Measurements from ENCODE around the gene P2RY14.

The P2RY14 gene

DNA sequence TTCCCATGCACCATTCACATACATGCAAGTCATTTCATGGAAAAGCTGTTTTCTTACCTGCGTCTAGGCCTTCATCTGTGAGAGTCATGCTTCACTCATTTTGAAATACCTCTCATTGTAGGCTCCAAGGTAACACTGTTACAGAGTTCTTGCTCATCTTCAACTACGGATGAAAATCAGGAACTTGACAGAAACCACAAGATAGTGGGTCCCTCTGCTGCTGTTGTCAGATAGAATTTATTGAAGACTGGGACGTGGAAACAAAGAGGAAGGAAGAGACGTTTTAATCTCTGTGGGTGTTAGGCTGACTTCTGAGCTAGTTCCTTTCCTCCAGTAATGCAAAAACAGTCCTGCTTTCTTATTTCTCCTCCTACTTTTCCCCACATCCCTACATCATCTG is at the start of gene P2RY14:
P2RY14 (minus strand) TSS at position 313 of the 400 bp plus-strand sequence. CDS start 64,226 bp downstream, outside the sequence.
- no peak for DNase-seq (ENCODE audit: low spot score)

DNA sequence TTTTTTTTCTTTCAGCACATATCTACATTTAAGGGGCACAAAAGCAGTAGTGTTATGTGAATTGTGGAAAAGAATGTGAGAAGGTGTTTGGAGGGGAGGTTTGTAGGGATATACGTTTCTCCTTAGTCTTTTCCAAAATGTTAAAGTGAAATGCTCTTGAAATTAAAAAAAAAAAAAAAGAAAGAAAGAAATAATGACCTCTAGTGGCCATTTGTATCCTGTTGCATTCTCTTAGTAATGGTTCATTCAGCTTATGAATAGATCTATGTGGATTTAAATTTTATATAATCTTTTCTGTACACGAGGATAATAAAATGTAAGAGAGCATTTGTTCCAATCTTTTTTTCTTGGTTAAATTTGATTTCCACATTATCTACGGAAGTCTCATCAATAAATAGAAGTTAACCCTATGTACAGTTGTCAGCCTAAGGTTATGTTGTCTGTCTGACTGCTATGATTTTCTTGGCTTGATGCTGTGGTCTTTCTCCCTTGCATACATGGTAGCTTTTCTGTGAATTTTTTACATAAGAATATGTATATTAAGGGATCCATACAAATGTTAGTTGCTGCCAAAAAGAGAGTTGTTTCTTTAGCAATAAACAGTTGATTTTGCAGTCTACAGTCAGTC is 49.3 kb upstream of the P2RY14 start:
- DNase-seq (ENCODE audit: low spot score) = peak; percentile 37

DNA sequence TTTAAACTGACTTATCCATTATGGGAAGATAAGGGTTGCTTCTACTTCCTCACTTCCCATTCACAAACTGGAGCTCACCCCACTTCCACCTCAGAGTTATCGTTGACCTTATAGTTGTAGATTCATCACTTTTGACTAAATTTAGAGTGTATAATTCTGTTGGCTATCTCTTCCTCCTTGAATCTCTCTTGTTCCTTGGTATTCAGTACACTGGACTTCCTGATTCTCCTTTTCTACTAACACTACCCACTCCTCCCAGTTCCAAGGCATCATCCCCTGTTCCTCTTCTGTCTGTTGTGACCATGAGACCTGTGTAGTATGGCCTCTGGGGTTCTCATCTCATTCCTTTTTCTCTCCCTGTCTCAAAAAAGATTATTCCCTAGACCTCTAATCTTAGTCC is 44.2 kb upstream of the P2RY14 start:
- no peak for DNase-seq (ENCODE audit: low spot score)

- no peak for DNase-seq (ENCODE audit: low spot score)
These were observed 43.2 kb upstream of the P2RY14 start for GRCh38 chr3:151321526-151321925.

GRCh38 chr3:151320131-151320530 is 41.8 kb upstream of the P2RY14 start:
- DNase-seq (ENCODE audit: low spot score) = no peak

DNA sequence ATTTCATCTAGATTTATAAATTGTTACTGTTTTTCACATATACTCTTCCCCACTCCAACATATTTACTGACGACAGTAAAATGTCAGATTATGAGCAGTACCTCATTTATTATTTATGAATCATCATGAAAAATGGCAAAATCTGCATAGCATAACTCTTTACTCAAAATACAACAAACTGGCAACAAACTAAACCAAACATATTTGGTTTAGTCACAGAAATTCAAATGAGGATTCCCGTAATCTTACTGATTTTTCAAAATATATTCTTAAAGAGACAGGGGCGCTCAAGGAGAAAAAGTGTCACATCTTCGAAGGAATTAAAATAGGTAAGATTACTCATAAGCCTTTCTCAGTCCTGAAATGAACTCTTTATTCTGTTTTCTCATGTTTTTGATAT is 41.3 kb upstream of the P2RY14 start:
- DNase-seq (ENCODE audit: low spot score) = peak; percentile 33

DNA sequence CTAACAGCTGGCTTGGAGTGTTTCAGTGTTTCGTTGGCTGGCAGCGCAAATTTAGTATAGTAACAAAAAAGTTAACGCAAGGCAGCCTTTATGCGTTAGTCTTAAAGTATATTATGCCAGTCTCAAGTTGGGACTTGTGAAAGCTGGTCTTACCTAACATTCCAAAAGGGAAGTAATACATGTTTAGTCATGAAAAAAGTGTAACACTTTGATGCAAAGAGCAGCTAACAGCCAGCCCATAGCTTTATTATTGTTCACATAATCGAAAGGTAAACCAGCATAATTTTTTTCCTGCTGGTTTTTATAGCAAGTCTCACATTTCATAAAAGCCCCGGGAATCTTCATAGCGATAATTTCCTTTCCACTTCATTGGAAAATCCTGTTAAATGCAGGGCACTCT is 40.6 kb upstream of the P2RY14 start:
- DNase-seq (ENCODE audit: low spot score) = no peak

- DNase-seq (ENCODE audit: low spot score) = peak; percentile 30
These were observed 40.0 kb upstream of the P2RY14 start for GRCh38 chr3:151318313-151318712.

GRCh38 chr3:151316267-151316991 is 38.1 kb upstream of the P2RY14 start, which contains the start of gene GPR87:
Gene GPR87 (minus strand): TSS chr3:151316820. CDS start chr3:151300100, 16,720 bp downstream.
- DNase-seq (ENCODE audit: low spot score) = no peak

- DNase-seq (ENCODE audit: low spot score) = no peak
These were observed 37.5 kb upstream of the P2RY14 start for GRCh38 chr3:151315846-151316245.

DNA sequence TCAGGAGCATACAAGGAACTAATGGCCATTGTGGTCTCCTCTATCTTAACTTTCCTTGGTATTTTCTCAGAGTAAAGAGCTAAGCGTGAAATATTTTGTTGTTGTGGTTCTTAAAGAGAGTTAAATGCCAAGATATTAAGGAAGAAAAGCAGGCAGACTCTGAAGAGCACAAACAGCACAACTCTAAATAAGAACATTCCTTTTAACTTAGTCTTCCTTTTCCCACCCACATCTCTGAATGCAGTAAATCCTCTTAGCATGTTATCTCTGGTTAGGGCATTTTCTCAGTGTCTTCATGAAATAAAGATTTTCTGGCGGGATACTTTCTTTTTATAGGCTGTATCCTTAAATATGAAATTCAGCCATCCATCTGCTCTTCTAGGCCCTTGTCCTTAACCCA is 36.8 kb upstream of the P2RY14 start:
- peak; percentile 16 for DNase-seq (ENCODE audit: low spot score)

DNA sequence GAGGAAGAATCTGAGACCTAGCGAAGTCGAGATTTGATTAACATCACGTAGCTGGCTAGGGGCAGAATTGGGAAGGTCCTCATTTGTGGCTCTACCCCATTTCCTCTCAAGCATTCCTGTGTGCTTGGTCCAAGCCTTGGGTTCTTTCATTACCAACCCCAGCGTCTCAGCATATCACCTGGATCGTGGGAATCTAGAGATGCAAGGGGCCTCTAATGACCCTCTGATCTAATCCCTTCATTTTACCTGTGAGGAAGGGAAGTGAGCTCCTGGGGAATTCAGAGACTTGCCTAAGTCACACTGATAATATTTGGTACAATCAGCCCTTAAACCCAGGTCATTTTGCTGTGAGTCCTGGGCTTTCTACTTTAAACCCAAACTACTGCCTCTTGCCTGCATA is 36.3 kb upstream of the P2RY14 start:
- DNase-seq (ENCODE audit: low spot score) = no peak

- DNase-seq (ENCODE audit: low spot score) = no peak
These were observed 35.8 kb upstream of the P2RY14 start for GRCh38 chr3:151314137-151314536.

DNA sequence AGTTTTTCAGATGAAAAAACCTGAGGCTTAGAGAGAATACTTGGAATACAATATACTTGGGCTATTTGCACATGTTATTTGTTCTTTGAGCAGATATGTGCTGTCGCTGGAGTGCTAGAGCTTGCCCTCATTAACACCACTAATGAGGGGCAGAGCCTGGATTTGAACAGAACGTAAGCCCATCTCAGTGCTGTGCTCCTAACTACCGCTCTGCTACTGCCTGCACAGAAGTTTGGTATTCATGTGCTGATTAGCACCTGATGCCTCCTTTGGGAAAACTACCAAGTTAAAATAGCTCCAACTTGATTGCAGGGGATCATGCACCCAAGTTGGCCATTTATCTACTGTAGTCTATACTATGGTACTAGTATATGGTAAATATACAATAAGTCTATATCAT is 34.6 kb upstream of the P2RY14 start:
- no peak for DNase-seq (ENCODE audit: low spot score)

- no peak for DNase-seq (ENCODE audit: low spot score)
These were observed 31.2 kb upstream of the P2RY14 start for GRCh38 chr3:151309566-151309965.

GRCh38 chr3:151307583-151308488 is 29.5 kb upstream of the P2RY14 start:
- peak; percentile 26 for DNase-seq (ENCODE audit: low spot score)

DNA sequence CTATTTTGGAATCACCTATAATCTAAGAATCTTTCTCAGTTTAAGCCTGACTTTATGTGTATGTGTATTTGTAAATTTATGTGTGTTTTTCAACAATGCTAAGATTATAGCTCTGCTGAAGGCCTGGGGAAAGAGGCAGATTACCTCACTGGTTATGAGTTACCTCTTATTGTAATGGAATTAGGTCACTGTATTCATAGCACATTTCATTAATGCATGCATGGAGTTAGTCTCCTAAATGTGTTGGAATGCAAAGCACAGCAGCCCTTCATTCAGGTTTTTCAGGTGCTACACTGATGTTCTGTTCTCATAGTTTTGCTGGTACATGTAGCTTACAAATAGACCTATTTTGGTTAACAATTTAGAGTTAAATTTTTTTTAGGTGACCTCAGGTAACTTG is 28.8 kb upstream of the P2RY14 start:
- DNase-seq (ENCODE audit: low spot score) = no peak

GRCh38 chr3:151306168-151306810 is 27.9 kb upstream of the P2RY14 start:
- no peak for DNase-seq (ENCODE audit: low spot score)

- peak; percentile 31 for DNase-seq (ENCODE audit: low spot score)
These were observed 27.4 kb upstream of the P2RY14 start for GRCh38 chr3:151305775-151306151.

DNA sequence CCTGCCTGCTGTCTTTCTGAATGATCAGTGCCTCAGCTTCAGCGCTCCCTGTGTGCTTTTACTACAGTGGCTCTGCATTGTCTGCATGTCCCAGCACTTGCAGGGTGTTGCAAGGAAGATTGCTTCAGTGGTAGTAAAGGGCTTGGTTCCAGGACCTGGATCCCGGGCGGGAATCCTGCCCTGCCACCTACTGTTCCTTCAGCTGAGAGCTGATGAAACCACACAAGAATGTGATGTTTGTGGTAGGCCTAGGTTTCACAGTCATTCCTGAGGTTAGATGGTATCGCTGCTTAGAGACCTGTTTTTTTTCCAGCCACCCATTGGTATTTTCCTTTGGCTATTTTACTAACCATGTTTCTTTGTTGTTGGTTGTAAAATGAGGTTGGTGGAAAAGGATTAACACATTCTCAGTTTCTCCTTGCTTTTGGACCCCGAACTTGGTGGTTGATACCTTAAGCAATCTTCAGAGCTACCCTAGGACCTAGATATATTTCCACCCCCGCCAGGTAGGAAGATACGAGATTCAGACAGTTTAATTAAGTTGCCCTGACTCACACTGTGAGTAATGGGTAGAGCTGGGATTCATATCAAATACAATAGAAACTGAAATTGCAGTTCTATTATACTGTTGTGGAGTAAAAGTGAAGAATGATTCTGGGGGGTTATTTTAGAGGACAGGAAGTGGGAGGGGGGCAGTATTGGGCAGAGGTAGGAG is 26.9 kb upstream of the P2RY14 start:
- peak; percentile 92 for DNase-seq (ENCODE audit: low spot score)

DNA sequence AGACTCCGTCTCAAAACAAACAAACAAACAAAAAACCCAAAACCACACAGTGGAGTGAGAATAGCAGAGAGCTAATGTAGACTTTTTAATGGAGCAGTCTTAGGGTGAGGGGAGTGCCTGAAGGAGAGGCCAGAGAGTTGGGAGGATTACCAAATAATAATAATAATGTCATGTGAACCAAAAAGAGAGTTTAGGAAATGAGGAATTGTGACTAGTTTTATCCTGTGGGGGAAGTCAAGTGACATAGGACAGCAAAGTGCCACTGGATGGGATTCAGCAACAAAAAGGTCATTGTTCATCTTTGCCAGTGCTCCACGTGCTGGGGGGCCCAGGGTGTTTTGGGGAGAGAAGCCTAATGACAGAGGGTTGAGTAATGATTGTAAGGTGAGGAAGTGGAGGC is 25.4 kb upstream of the P2RY14 start:
- no peak for DNase-seq (ENCODE audit: low spot score)

- DNase-seq (ENCODE audit: low spot score) = peak; percentile 29
These were observed 23.4 kb upstream of the P2RY14 start for GRCh38 chr3:151301787-151302186.

Data from GM03348 (cell line).